Measurements from ENCODE around the gene TBC1D9. TPM values are rescaled to one million over a fixed set of nuclear protein-coding genes. Genes with fewer than 3 reads are reported as not detected.

TBC1D9 gene
- total RNA-seq, 2 experiments from 2014 or later: 0.07 to 0.11 TPM

- Mint-ChIP-seq H3K4me3 (no peak overlapping the region), H3K27ac (no peak overlapping the region), H3K4me1 (no peaks in the 10 kb centered on the region), H3K27me3 (peaks cover 6% of the 10 kb centered on the region), H3K36me3 (ENCODE audit: low read depth) (no peaks in the 10 kb centered on the region), H3K9me3 (ENCODE audit: low read depth) (no peaks in the 10 kb centered on the region)
- no peak for DNase-seq
- ChIA-PET POLR2A (no interaction called here), CTCF (interaction anchor here (0.5 to 1.5 kb wide), 4 partner anchors 13 to 1315 kb away, joined by 3 to 4 read pairs (median 3); no protein-coding TSS in a partner anchor)
- intact Hi-C loops (cut with DNase I, micrococcal nuclease): no loop called here
- no peak for ATAC-seq
Observed at GRCh38 chr4:140584439-140584838, 171.7 kb downstream of the TBC1D9 start.

- intact Hi-C loops (cut with DNase I, micrococcal nuclease): no loop called here
- no peaks in the 10 kb centered on the region for H3K9me3 Mint-ChIP-seq (ENCODE audit: low read depth)
- ChIA-PET POLR2A (no interaction called here), CTCF (no interaction called here)
- no peak for ATAC-seq
- no peaks in the 10 kb centered on the region for H3K36me3 Mint-ChIP-seq (ENCODE audit: low read depth)
- H3K4me3 Mint-ChIP-seq: no peak overlapping the region
- peaks cover 28% of the 10 kb centered on the region for H3K27me3 Mint-ChIP-seq
- DNase-seq: no peak
- no peaks in the 10 kb centered on the region for H3K4me1 Mint-ChIP-seq
- H3K27ac Mint-ChIP-seq: no peak overlapping the region
Observed at GRCh38 chr4:140581078-140581477, 175.1 kb downstream of the TBC1D9 start.

- CTCF ChIA-PET: no interaction called here
- POLR2A ChIA-PET: no interaction called here
- H3K4me3 Mint-ChIP-seq: no peak overlapping the region
- intact Hi-C loops (cut with DNase I, micrococcal nuclease): no loop called here
- no peak for ATAC-seq
- H3K27ac Mint-ChIP-seq: no peak overlapping the region
- H3K36me3 Mint-ChIP-seq (ENCODE audit: low read depth): no peaks in the 10 kb centered on the region
- DNase-seq: no peak
- H3K4me1 Mint-ChIP-seq: no peaks in the 10 kb centered on the region
- no peaks in the 10 kb centered on the region for H3K9me3 Mint-ChIP-seq (ENCODE audit: low read depth)
- H3K27me3 Mint-ChIP-seq: peaks cover 30% of the 10 kb centered on the region
Observed at GRCh38 chr4:140579278-140579677, 176.9 kb downstream of the TBC1D9 start.

- H3K4me1 Mint-ChIP-seq: no peaks in the 10 kb centered on the region
- intact Hi-C loops (cut with DNase I, micrococcal nuclease): no loop called here
- POLR2A ChIA-PET: no interaction called here
- no peak for DNase-seq
- no peak overlapping the region for H3K4me3 Mint-ChIP-seq
- H3K36me3 Mint-ChIP-seq (ENCODE audit: low read depth): no peaks in the 10 kb centered on the region
- CTCF ChIA-PET: no interaction called here
- peaks cover 49% of the 10 kb centered on the region for H3K27me3 Mint-ChIP-seq
- no peak for ATAC-seq
- H3K27ac Mint-ChIP-seq: no peak overlapping the region
- peaks cover 12% of the 10 kb centered on the region for H3K9me3 Mint-ChIP-seq (ENCODE audit: low read depth)
Observed at GRCh38 chr4:140575489-140575888, 180.7 kb downstream of the TBC1D9 start.

- ChIA-PET CTCF (no interaction called here), POLR2A (no interaction called here)
- H3K27me3 Mint-ChIP-seq: peaks cover 54% of the 10 kb centered on the region
- no peak for ATAC-seq
- intact Hi-C loops (cut with DNase I, micrococcal nuclease): no loop called here
- H3K27ac Mint-ChIP-seq: no peak overlapping the region
- H3K36me3 Mint-ChIP-seq (ENCODE audit: low read depth): no peaks in the 10 kb centered on the region
- peaks cover 12% of the 10 kb centered on the region for H3K9me3 Mint-ChIP-seq (ENCODE audit: low read depth)
- no peak for DNase-seq
- peaks cover 19% of the 10 kb centered on the region for H3K4me1 Mint-ChIP-seq
- H3K4me3 Mint-ChIP-seq: no peak overlapping the region
Observed at GRCh38 chr4:140571620-140572019, 184.6 kb downstream of the TBC1D9 start.

Other genes with a start within 250 kb of the TBC1D9 start
- 10 to 100 TPM; 13.2 to 14.3 TPM for gene ELMOD2, start 232.2 kb downstream of the TBC1D9 start, total RNA-seq
- gene UCP1, start 187.4 kb downstream of the TBC1D9 start, total RNA-seq: not detected

Data from activated CD4-positive, alpha-beta T cell treated with anti-CD3 and anti-CD28 coated beads for 36 hours (primary cell).